HepG2 (cell line): ENCODE data around the gene PSMB2. TPM values are rescaled to one million over a fixed set of nuclear protein-coding genes. Genes with fewer than 3 reads are reported as not detected.

Source experiments
- ATAC-seq: fragments of 200-7000 bp; cut with Tn5 transposase; 3 replicates; pipeline ENCODE4 v1.9.1; 2020; ENCODE audit warnings: mild to moderate bottlenecking, moderate library complexity
- BruUV-seq: library from RNA; stranded (reverse); fragments of 400-500 nt; replicated peaks from 2 replicates; lab custom pipeline; 2021; lab: Mats Ljungman, UMichigan
- CTCF ChIA-PET: fragments of 300-600 bp; formaldehyde crosslinking; extraction: SDS; loops from one replicate; lab custom pipeline; 2021; ENCODE audit warnings: low total read pairs, inconsistent platforms, low intra/inter-chr PET ratio; lab: Yijun Ruan, JAX
- POLR2A ChIA-PET: fragments of 350-600 bp; sonication (Branson Sonifier 250); formaldehyde crosslinking; loops from one replicate; lab custom pipeline; 2020; ENCODE audit warnings: antibody characterized with exemption, inconsistent platforms; lab: Yijun Ruan, JAX
- DNase-seq: peaks from one replicate; pipeline ENCODE4 v3.0.0-alpha.2; 2015; ENCODE audit warnings: low spot score
- FAIRE-seq: peaks from 3 replicates; lab custom pipeline; 2011; peaks lifted over from hg19 to GRCh38; lab: Jason Lieb, UNC
- H2AFZ ChIP-seq: one replicate; pipeline ENCODE4 v1.6.1; 2011; ENCODE audit warnings: low read length, inconsistent platforms
- H3K27ac ChIP-seq: fragments of 300-600 bp; 3 replicates; pipeline ENCODE4 v1.8.0; 2011; ENCODE audit warnings: mixed run types, mild to moderate bottlenecking, mixed read lengths, low read length, inconsistent platforms; ENCODE audit not compliant: insufficient read depth; ENCODE audit errors: extremely low read length
- H3K27me3 ChIP-seq, 2 experiments: fragments of 200-600 bp in 1 of 2; 2 replicates in 1 of 2; 3 replicates in 1 of 2; pipeline versions ENCODE4 v1.6.0 to v1.8.0; 2011; ENCODE audit warnings: low read length in 2 of 2, mild to moderate bottlenecking in 2 of 2, moderate library complexity in 2 of 2, inconsistent platforms in 1 of 2; ENCODE audit not compliant: insufficient read depth in 2 of 2, control insufficient read depth in 1 of 2
- H3K36me3 ChIP-seq, 2 experiments: fragments of 200-600 bp in 1 of 2; replicated peaks in 1 of 2; 2 replicates in 1 of 2; 3 replicates in 1 of 2; pipeline versions ENCODE4 v1.5.1 to v1.8.0; 2011; ENCODE audit warnings: low read length in 2 of 2, inconsistent platforms in 1 of 2; ENCODE audit not compliant: insufficient read depth in 2 of 2, control insufficient read depth in 1 of 2
- H3K4me1 ChIP-seq: 2 replicates; pipeline ENCODE4 v1.5.1; 2012; ENCODE audit warnings: low read length, inconsistent platforms; ENCODE audit not compliant: insufficient read depth
- H3K4me2 ChIP-seq: 2 replicates; pipeline ENCODE4 v1.6.0; 2011; ENCODE audit warnings: low read depth, low read length, inconsistent platforms
- H3K4me3 ChIP-seq, 3 experiments: fragments of 200-600 bp in 1 of 3; sonication (generic), shearing (Covaris generic) in 1 of 3; replicated peaks in 1 of 3; 2 replicates each; pipeline ENCODE4 v1.5.1; 2011 to 2016; ENCODE audit warnings: low read length in 3 of 3, inconsistent platforms in 2 of 3, low read depth in 2 of 3, mild to moderate bottlenecking in 2 of 3, control low read depth in 1 of 3, mixed read lengths in 1 of 3; ENCODE audit not compliant: insufficient read depth in 1 of 3
- H3K79me2 ChIP-seq: one replicate; pipeline ENCODE4 v1.6.1; 2011; ENCODE audit warnings: low read length, inconsistent platforms; ENCODE audit not compliant: insufficient read depth
- H3K9ac ChIP-seq: 2 replicates; pipeline ENCODE4 v1.6.0; 2011; ENCODE audit warnings: mild to moderate bottlenecking, low read depth, low read length, inconsistent platforms; ENCODE audit not compliant: insufficient read depth
- H3K9me3 ChIP-seq: 2 replicates; pipeline ENCODE4 v1.5.1; 2012; ENCODE audit warnings: mild to moderate bottlenecking, low read length
- H4K20me1 ChIP-seq: 2 replicates; pipeline ENCODE4 v1.6.0; 2011; ENCODE audit warnings: inconsistent platforms, mild to moderate bottlenecking, low read length, moderate library complexity; ENCODE audit not compliant: insufficient read depth
- DDIT3 ChIP-seq: sonication (generic); formaldehyde crosslinking; IDR thresholded peaks from 2 replicates; pipeline ENCODE4 v1.4.0; 2020; ENCODE audit warnings: mild to moderate bottlenecking, missing genetic modification reagents
- ETS1 ChIP-seq: sonication (generic); formaldehyde crosslinking; IDR thresholded peaks from 2 replicates; pipeline ENCODE4 v1.4.0; 2020; ENCODE audit warnings: missing genetic modification reagents
- NFKBIZ ChIP-seq: IDR thresholded peaks from 2 replicates; pipeline ENCODE4 v1.6.1; 2018; ENCODE audit warnings: missing genetic modification reagents, missing compliant biosample characterization
- PLRG1 ChIP-seq: fragments of 450-650 bp; conservative IDR thresholded peaks from 2 replicates; pipeline ENCODE4 v1.6.1; 2016
- ZBTB44 ChIP-seq: sonication (generic); formaldehyde crosslinking; IDR thresholded peaks from 2 replicates; pipeline ENCODE4 v1.4.0; 2020; ENCODE audit warnings: missing genetic modification reagents
- ZNF292 ChIP-seq: sonication (generic); formaldehyde crosslinking; IDR thresholded peaks from 2 replicates; pipeline ENCODE4 v1.8.1; 2022; ENCODE audit warnings: mild to moderate bottlenecking, low read depth, missing genetic modification reagents, borderline replicate concordance
- ZNF431 ChIP-seq: sonication (generic); formaldehyde crosslinking; IDR thresholded peaks from 2 replicates; pipeline ENCODE4 v1.9.0; 2022; ENCODE audit warnings: missing genetic modification reagents, low read depth, mild to moderate bottlenecking, borderline replicate concordance
- ZNF597 ChIP-seq: sonication (generic); formaldehyde crosslinking; IDR thresholded peaks from 2 replicates; pipeline ENCODE4 v1.5.0; 2020; ENCODE audit warnings: missing genetic modification reagents
- WGBS: methylation state at CpG from one replicate; pipeline ENCODE4 v1.1.6; 2017; ENCODE audit warnings: low lambda C conversion rate; 5-methylcytosine and 5-hydroxymethylcytosine counted together
- in situ Hi-C: cut with HindIII; loops from 2 replicates; pipeline ENCODE4 v1.10.0; 2017; ENCODE audit warnings: low pct_unique_long_range_greater_than_20kb; ENCODE audit not compliant: extremely low pct_ligation_motif_present
- intact Hi-C: fragments of 100-400 bp; cut with micrococcal nuclease; formaldehyde crosslinking; loops from one replicate; pipeline ENCODE4 v1.10.0; 2022; ENCODE audit not compliant: unreplicated experiment
- polyA plus RNA-seq, 8 experiments: library from polyadenylated mRNA; depleted of rRNA in 3 of 8; stranded (reverse) in 7 of 8; unstranded in 1 of 8; fragments of >200 nt; fragmentation: Illumina TruSeq in 4 of 8; extraction: Trizol in 4 of 8; gene quantifications; 2 replicates each; pipeline versions ENCODE4 v1.2.1 to v1.2.3, GENCODE V29; 2011 to 2016; ENCODE audit warnings: low read depth in 4 of 8, missing spikeins in 1 of 8, mixed read lengths in 1 of 8; ENCODE audit not compliant: insufficient read depth in 1 of 8
- total RNA-seq, 5 experiments: library from RNA; depleted of rRNA; stranded (reverse); fragments of >200 nt; fragmentation: Illumina TruSeq; extraction: Trizol; gene quantifications; 2 replicates each; pipeline ENCODE4 v1.2.3, GENCODE V29; 2016; ENCODE audit warnings: low read depth in 1 of 5

The PSMB2 gene
- total and polyA plus RNA-seq, 2 of the 13 experiments (the other 11 are each of a cell fraction or from before 2014, with no cell fraction given): 60.6 to 62.2 TPM

- intact Hi-C loops: no loop called here
- H3K4me3 ChIP-seq: no peak overlapping the region
- TF ChIP-seq DDIT3 (no peak), ETS1 (CRISPR knock-in tag) (no peak), ZNF597 (CRISPR knock-in tag) (no peak), PLRG1 (no peak), ZBTB44 (CRISPR knock-in tag) (no peak), ZNF292 (CRISPR knock-in tag) (no peak), ZNF431 (CRISPR knock-in tag) (no peak), NFKBIZ (CRISPR knock-in tag) (no peak)
- TF ChIP-seq, all 625 proteins: peak for 0
- DNase-seq: no peak
- no peak for ATAC-seq
- peaks cover 9% of the 10 kb centered on the region for H3K79me2 ChIP-seq
- no peak overlapping the region for H3K4me2 ChIP-seq
- CTCF ChIA-PET: no interaction called here
- in situ Hi-C loops: no loop called here
- no peak overlapping the region for H3K27ac ChIP-seq
- no peak overlapping the region for H3K9ac ChIP-seq
- H3K27me3 ChIP-seq: no peaks in the 10 kb centered on the region
- BruUV-seq: no TSS peak
- POLR2A ChIA-PET: no interaction called here
- peaks cover 28 to 79% of the 10 kb centered on the region in 2 experiments for H3K36me3 ChIP-seq
- H2AFZ ChIP-seq: no peak overlapping the region
- no peak for FAIRE-seq
- no peaks in the 10 kb centered on the region for H3K9me3 ChIP-seq
- 0 out of 2 replicates have a peak, but pooled peaks cover 2% of the 10 kb centered on the region for H4K20me1 ChIP-seq
- WGBS: 94% methylated on average over 6 of the region's 6 CpGs
- H3K4me1 ChIP-seq: no peaks in the 10 kb centered on the region
Measured at GRCh38 chr1:35605071-35605866, 36.1 kb downstream of the PSMB2 start.
